22Rv1 (cell line): Measurements from ENCODE around the gene SRA1.

Experiments used
- H3K27ac ChIP-seq: fragments of 450-650 bp; 2 replicates; pipeline ENCODE4 v1.5.1; 2017
- CTCF ChIP-seq: fragments of 450-650 bp; IDR thresholded peaks from 2 replicates; pipeline ENCODE4 v1.5.1; 2017; ENCODE audit warnings: mild to moderate bottlenecking
- ZFX ChIP-seq: fragments of 450-650 bp; IDR thresholded peaks from 2 replicates; pipeline ENCODE4 v1.6.1; 2017; ENCODE audit warnings: antibody characterized with exemption, borderline replicate concordance

Gene SRA1

GRCh38 chr5:140576776-140577201 is 19.5 kb upstream of the SRA1 start:
- no peak overlapping the region for H3K27ac ChIP-seq
- no peak for TF ChIP-seq CTCF
- no peak for TF ChIP-seq ZFX

GRCh38 chr5:140575309-140575708 is 18.0 kb upstream of the SRA1 start:
- H3K27ac ChIP-seq = no peak overlapping the region
- TF ChIP-seq CTCF (peak; percentile 26), ZFX (no peak)

GRCh38 chr5:140574165-140574564 is 16.9 kb upstream of the SRA1 start:
- H3K27ac ChIP-seq = no peak overlapping the region
- TF ChIP-seq ZFX (no peak), CTCF (no peak)

GRCh38 chr5:140573683-140574082 is 16.4 kb upstream of the SRA1 start:
- TF ChIP-seq ZFX (no peak), CTCF (no peak)
- no peak overlapping the region for H3K27ac ChIP-seq

GRCh38 chr5:140571105-140571504 is 13.8 kb upstream of the SRA1 start:
- no peak overlapping the region for H3K27ac ChIP-seq
- TF ChIP-seq CTCF = no peak
- TF ChIP-seq ZFX = no peak

GRCh38 chr5:140570488-140570887 is 13.2 kb upstream of the SRA1 start:
- no peak for TF ChIP-seq CTCF
- TF ChIP-seq ZFX = no peak

GRCh38 chr5:140570058-140570457 is 12.8 kb upstream of the SRA1 start:
- TF ChIP-seq CTCF = no peak
- no peak overlapping the region for H3K27ac ChIP-seq

More at GRCh38 chr5:140570488-140570887, 13.2 kb upstream of the SRA1 start:
- H3K27ac ChIP-seq = no peak overlapping the region
